ENCODE measurements around the gene NLGN2. TPM values are rescaled to one million over a fixed set of nuclear protein-coding genes. Genes with fewer than 3 reads are reported as not detected.

NLGN2 gene
- polyA plus RNA-seq, 1 donor from 2014 or later: 13.8 TPM

- Histone ChIP-seq H3K27ac (ENCODE audit: low read length) (no peak overlapping the region), H4K20me1 (ENCODE audit: insufficient read depth) (no peaks in the 10 kb centered on the region), H3F3A (ENCODE audit: insufficient read depth, low read length, poor library complexity, severe bottlenecking) (no peaks in the 10 kb centered on the region), H3K4me2 (ENCODE audit: low read length) (no peak overlapping the region), H3K9ac (ENCODE audit: low read length) (no peak overlapping the region), H3K79me2 (replicated peaks; ENCODE audit: insufficient read depth, low read length) (no peaks in the 10 kb centered on the region), H3K27me3 (ENCODE audit: insufficient read depth, low read depth, low read length) (no peaks in the 10 kb centered on the region), H3K36me3 (ENCODE audit: insufficient read depth, low read length) (no peaks in the 10 kb centered on the region), H3K9me2 (ENCODE audit: insufficient read depth, low read length) (no peaks in the 10 kb centered on the region), H3K4me3 (ENCODE audit: low read length) (no peak overlapping the region), H2AFZ (ENCODE audit: low read depth, low read length) (no peak overlapping the region), H3K9me3 (ENCODE audit: low read length) (no peaks in the 10 kb centered on the region)
- TF ChIP-seq EP300 (conservative IDR thresholded peaks at IDR 0.05; ENCODE audit: poor library complexity, severe bottlenecking) (no peak), REST (IDR thresholded peaks at IDR 0.05; ENCODE audit: borderline replicate concordance) (no peak), EZH2 (IDR thresholded peaks at IDR 0.05; ENCODE audit: borderline replicate concordance, insufficient read depth, low read length, poor library complexity, severe bottlenecking) (no peak), SMC3 (conservative IDR thresholded peaks at IDR 0.05; ENCODE audit: poor library complexity) (no peak), TAF1 (IDR thresholded peaks at IDR 0.05; ENCODE audit: low read depth) (no peak), CTCF (IDR thresholded peaks at IDR 0.05; ENCODE audit: poor library complexity, severe bottlenecking) (no peak), POLR2AphosphoS5 (IDR thresholded peaks at IDR 0.05) (no peak), MXI1 (conservative IDR thresholded peaks at IDR 0.05; ENCODE audit: poor library complexity, severe bottlenecking) (no peak), RAD21 (conservative IDR thresholded peaks at IDR 0.05) (no peak)
Observed at GRCh38 chr17:7423679-7424078, 16.0 kb downstream of the NLGN2 start.

- H3K4me2 ChIP-seq (ENCODE audit: low read length): no peak within 1 kb of the TSS
- no peak for TF ChIP-seq TAF1 (IDR thresholded peaks at IDR 0.05; ENCODE audit: low read depth)
- TF ChIP-seq EZH2 (IDR thresholded peaks at IDR 0.05; ENCODE audit: borderline replicate concordance, insufficient read depth, low read length, poor library complexity, severe bottlenecking): no peak
- TF ChIP-seq REST (IDR thresholded peaks at IDR 0.05; ENCODE audit: borderline replicate concordance): no peak
- no peak for TF ChIP-seq MXI1 (conservative IDR thresholded peaks at IDR 0.05; ENCODE audit: poor library complexity, severe bottlenecking)
- TF ChIP-seq EP300 (conservative IDR thresholded peaks at IDR 0.05; ENCODE audit: poor library complexity, severe bottlenecking): no peak
- no peak for TF ChIP-seq SMC3 (conservative IDR thresholded peaks at IDR 0.05; ENCODE audit: poor library complexity)
- TF ChIP-seq CTCF (IDR thresholded peaks at IDR 0.05; ENCODE audit: poor library complexity, severe bottlenecking): no peak
- no peak for TF ChIP-seq RAD21 (conservative IDR thresholded peaks at IDR 0.05)
- TF ChIP-seq POLR2AphosphoS5 (IDR thresholded peaks at IDR 0.05): no peak
- H3K9ac ChIP-seq (ENCODE audit: low read length): no peak within 1 kb of the TSS
- H3K9me2 ChIP-seq (ENCODE audit: insufficient read depth, low read length): no peaks in the 10 kb centered on the region
- no peaks in the 10 kb centered on the region for H3F3A ChIP-seq (ENCODE audit: insufficient read depth, low read length, poor library complexity, severe bottlenecking)
- H3K27me3 ChIP-seq (ENCODE audit: insufficient read depth, low read depth, low read length): no peaks in the 10 kb centered on the region
- H3K36me3 ChIP-seq (ENCODE audit: insufficient read depth, low read length): no peaks in the 10 kb centered on the region
- H3K79me2 ChIP-seq (replicated peaks; ENCODE audit: insufficient read depth, low read length): no peaks in the 10 kb centered on the region
- no peak within 1 kb of the TSS for H2AFZ ChIP-seq (ENCODE audit: low read depth, low read length)
- no peak within 1 kb of the TSS for H3K4me3 ChIP-seq (ENCODE audit: low read length)
- H4K20me1 ChIP-seq (ENCODE audit: insufficient read depth): no peaks in the 10 kb centered on the region
- H3K9me3 ChIP-seq (ENCODE audit: low read length): no peaks in the 10 kb centered on the region
- no peak within 1 kb of the TSS for H3K27ac ChIP-seq (ENCODE audit: low read length)
Observed at GRCh38 chr17:7425316-7425715, 17.7 kb downstream of the NLGN2 start, which contains the start of gene SPEM2. Gene SPEM2, plus strand, starts transcription at chr17:7425616. Its CDS starts 73 bp downstream, at chr17:7425689.
